ENCODE measurements around the gene LRRC63.
"Not testable (repeated sequence)": the region's sequence is repeated elsewhere in the genome, so short reads cannot be mapped to it uniquely, and the experiment has no call there.

Gene LRRC63

GRCh38 chr13:46202966-46203365, 8.8 kb upstream of the LRRC63 start:
- no peak for TF ChIP-seq CTCF (IDR thresholded peaks at IDR 0.05; ENCODE audit: insufficient read depth, low read depth, low read length, missing control alignments)
- DNase-seq (ENCODE audit: low read depth): no peak

GRCh38 chr13:46206143-46206542, 5.6 kb upstream of the LRRC63 start:
- H3K4me3 ChIP-seq (ENCODE audit: low read depth, low read length): no peak overlapping the region
- TF ChIP-seq CTCF (IDR thresholded peaks at IDR 0.05; ENCODE audit: insufficient read depth, low read depth, low read length, missing control alignments): no peak
- DNase-seq (ENCODE audit: low read depth): no peak

More at GRCh38 chr13:46202966-46203365, 8.8 kb upstream of the LRRC63 start:
- no peak overlapping the region for H3K4me3 ChIP-seq (ENCODE audit: low read depth, low read length)

- DNase-seq (ENCODE audit: low read depth): no peak
- H3K4me3 ChIP-seq (ENCODE audit: low read depth, low read length): no peak overlapping the region
- TF ChIP-seq CTCF (IDR thresholded peaks at IDR 0.05; ENCODE audit: insufficient read depth, low read depth, low read length, missing control alignments): no peak
These were observed 3.9 kb upstream of the LRRC63 start for GRCh38 chr13:46207828-46208227.

- TF ChIP-seq CTCF (IDR thresholded peaks at IDR 0.05; ENCODE audit: insufficient read depth, low read depth, low read length, missing control alignments): no peak
These were observed 1.2 kb upstream of the LRRC63 start for GRCh38 chr13:46210362-46211083.

GRCh38 chr13:46211116-46211482, 629 bp upstream of the LRRC63 start:
- DNase-seq (ENCODE audit: low read depth): peak; percentile 4
- peak overlapping the region; percentile 64 for H3K4me3 ChIP-seq (ENCODE audit: low read depth, low read length)
- no peak for TF ChIP-seq CTCF (IDR thresholded peaks at IDR 0.05; ENCODE audit: insufficient read depth, low read depth, low read length, missing control alignments)

More at GRCh38 chr13:46210362-46211083, 1.2 kb upstream of the LRRC63 start:
- H3K4me3 ChIP-seq (ENCODE audit: low read depth, low read length): no peak overlapping the region
- no peak for DNase-seq (ENCODE audit: low read depth)

- no peak overlapping the region for H3K4me3 ChIP-seq (ENCODE audit: low read depth, low read length)
- no peak for DNase-seq (ENCODE audit: low read depth)
- TF ChIP-seq CTCF (IDR thresholded peaks at IDR 0.05; ENCODE audit: insufficient read depth, low read depth, low read length, missing control alignments): no peak
These were observed 1.5 kb downstream of the LRRC63 start for GRCh38 chr13:46213242-46213641.

- not testable (repeated sequence) for DNase-seq (ENCODE audit: low read depth); H3K4me3 ChIP-seq (ENCODE audit: low read depth, low read length)
These were observed 3.0 kb downstream of the LRRC63 start for GRCh38 chr13:46214741-46215140.

GRCh38 chr13:46220234-46220633, 8.5 kb downstream of the LRRC63 start:
- not testable (repeated sequence) for H3K4me3 ChIP-seq (ENCODE audit: low read depth, low read length); DNase-seq (ENCODE audit: low read depth)

All from GM12865 (cell line).